ENCODE measurements around the gene CABP5.

The CABP5 gene

GRCh38 chr19:48041877-48042580, 1.9 kb downstream of the CABP5 start:
- no peaks in the 10 kb centered on the region for H3K36me3 ChIP-seq
- H3K27me3 ChIP-seq, result peaks cover 0 to 12% of the 10 kb centered on the region in 2 donors
- peaks cover 0 to under 1% (median 0%) of the 10 kb centered on the region in 3 donors for H3K9me3 ChIP-seq
- no peak overlapping the region for H3K4me3 ChIP-seq
- intact Hi-C loops (cut with DNase I; ENCODE audit: low total_unique reads), result no loop called here
- DNase-seq, result no peak
- no peak for TF ChIP-seq CTCF (IDR thresholded peaks at IDR 0.05)
- H3K4me1 ChIP-seq, result no peaks in the 10 kb centered on the region
- H3K27ac ChIP-seq, result no peak overlapping the region

GRCh38 chr19:48036765-48037164, 7.1 kb downstream of the CABP5 start:
- Histone ChIP-seq H3K27ac (no peak overlapping the region), H3K9me3 (peaks cover 3 to 13% (median 9%) of the 10 kb centered on the region in 3 donors), H3K4me3 (no peak overlapping the region), H3K4me1 (no peaks in the 10 kb centered on the region), H3K27me3 (peaks cover 0 to 9% of the 10 kb centered on the region in 2 donors), H3K36me3 (no peaks in the 10 kb centered on the region)
- intact Hi-C loops (cut with DNase I; ENCODE audit: low total_unique reads), result no loop called here
- no peak for DNase-seq
- no peak for TF ChIP-seq CTCF (IDR thresholded peaks at IDR 0.05)

GRCh38 chr19:48033604-48034003, 10.3 kb downstream of the CABP5 start:
- no peak for TF ChIP-seq CTCF (IDR thresholded peaks at IDR 0.05)
- Histone ChIP-seq H3K4me3 (no peak overlapping the region), H3K4me1 (no peaks in the 10 kb centered on the region), H3K36me3 (no peaks in the 10 kb centered on the region), H3K27ac (no peak overlapping the region), H3K27me3 (peaks cover 0 to 23% of the 10 kb centered on the region in 2 donors), H3K9me3 (peaks cover 3 to 13% (median 9%) of the 10 kb centered on the region in 3 donors)
- intact Hi-C loops (cut with DNase I; ENCODE audit: low total_unique reads), result no loop called here
- DNase-seq, result no peak

- Histone ChIP-seq H3K9me3 (no peaks in the 10 kb centered on the region), H3K4me1 (no peaks in the 10 kb centered on the region), H3K27ac (no peak overlapping the region), H3K27me3 (peaks cover 0 to 27% of the 10 kb centered on the region in 2 donors), H3K4me3 (no peak overlapping the region), H3K36me3 (no peaks in the 10 kb centered on the region)
- no peak for TF ChIP-seq CTCF (IDR thresholded peaks at IDR 0.05)
- intact Hi-C loops (cut with DNase I; ENCODE audit: low total_unique reads), result no loop called here
- DNase-seq, result no peak
These were observed 13.8 kb downstream of the CABP5 start for GRCh38 chr19:48030073-48030472.

- intact Hi-C loops (cut with DNase I; ENCODE audit: low total_unique reads), result no loop called here
- H3K27ac ChIP-seq, result no peak overlapping the region
- DNase-seq, result no peak
- H3K4me3 ChIP-seq, result no peak overlapping the region
- no peaks in the 10 kb centered on the region for H3K9me3 ChIP-seq
- H3K36me3 ChIP-seq, result no peaks in the 10 kb centered on the region
- no peaks in the 10 kb centered on the region for H3K4me1 ChIP-seq
- TF ChIP-seq CTCF (IDR thresholded peaks at IDR 0.05), result no peak
- H3K27me3 ChIP-seq, result peaks cover 0 to 27% of the 10 kb centered on the region in 2 donors
These were observed 14.4 kb downstream of the CABP5 start for GRCh38 chr19:48029431-48029830.

Data from tibial artery (tissue), 4 donors.